Mucosa of descending colon (tissue), 3 donors: ENCODE results near the gene COL5A1. TPM values are rescaled to one million over a fixed set of nuclear protein-coding genes. Genes with fewer than 3 reads are reported as not detected.

ENCODE experiments used
- ATAC-seq: fragments of 200-7000 bp; cut with Tn5 transposase; one replicate; pipeline ENCODE4 v1.9.1; 2020; ENCODE audit warnings: mild to moderate bottlenecking, moderate library complexity
- DNase-seq, 3 donors: peaks; one replicate each; pipeline ENCODE4 v3.0.0-alpha.2; 2020
- H3K36me3 ChIP-seq: fragments of 200-600 bp; one replicate; pipeline ENCODE4 v1.8.0; 2021; ENCODE audit warnings: low read depth, mild to moderate bottlenecking
- H3K4me1 ChIP-seq: fragments of 200-600 bp; one replicate; pipeline ENCODE4 v1.8.0; 2021; ENCODE audit warnings: low read depth, mild to moderate bottlenecking
- H3K4me3 ChIP-seq: fragments of 200-600 bp; one replicate; pipeline ENCODE4 v1.8.0; 2021; ENCODE audit warnings: mild to moderate bottlenecking
- H3K9me3 ChIP-seq: fragments of 200-600 bp; one replicate; pipeline ENCODE4 v1.8.0; 2021; ENCODE audit warnings: mild to moderate bottlenecking
- CTCF ChIP-seq: fragments of 200-600 bp; IDR thresholded peaks from one replicate; pipeline ENCODE4 v1.8.0; 2022; ENCODE audit warnings: antibody characterized with exemption, mild to moderate bottlenecking
- intact Hi-C, 2 donors: fragments of 100-400 bp; cut with DNase I in 1 of 2; cut with micrococcal nuclease in 1 of 2; formaldehyde crosslinking; loops; one replicate each; pipeline versions ENCODE4 v1.11.0 to v1.11.1; 2022; cut with DNase I, micrococcal nuclease
- total RNA-seq, 3 donors: library from RNA; stranded (reverse); fragmentation: NEBNext Ultra II Directional in 2 of 3; extraction: Animal tissue kit (Norgen Biotek cat#: 25700) in 2 of 3; gene quantifications; one replicate each; pipeline versions ENCODE4 v1.2.1 to v1.2.4, GENCODE V29; 2021 to 2023
- donor health status: DM: no; HTN: no; CAD: no; lungs with moderate emphysema.
- donor health status: DM: no; HTN: no; CAD: no.
- donor health status: DM: no; HTN: yes; CAD: no.

COL5A1 gene
- total RNA-seq, 3 donors from 2014 or later: 8.6 to 62.3 (median 22.2) TPM

DNA sequence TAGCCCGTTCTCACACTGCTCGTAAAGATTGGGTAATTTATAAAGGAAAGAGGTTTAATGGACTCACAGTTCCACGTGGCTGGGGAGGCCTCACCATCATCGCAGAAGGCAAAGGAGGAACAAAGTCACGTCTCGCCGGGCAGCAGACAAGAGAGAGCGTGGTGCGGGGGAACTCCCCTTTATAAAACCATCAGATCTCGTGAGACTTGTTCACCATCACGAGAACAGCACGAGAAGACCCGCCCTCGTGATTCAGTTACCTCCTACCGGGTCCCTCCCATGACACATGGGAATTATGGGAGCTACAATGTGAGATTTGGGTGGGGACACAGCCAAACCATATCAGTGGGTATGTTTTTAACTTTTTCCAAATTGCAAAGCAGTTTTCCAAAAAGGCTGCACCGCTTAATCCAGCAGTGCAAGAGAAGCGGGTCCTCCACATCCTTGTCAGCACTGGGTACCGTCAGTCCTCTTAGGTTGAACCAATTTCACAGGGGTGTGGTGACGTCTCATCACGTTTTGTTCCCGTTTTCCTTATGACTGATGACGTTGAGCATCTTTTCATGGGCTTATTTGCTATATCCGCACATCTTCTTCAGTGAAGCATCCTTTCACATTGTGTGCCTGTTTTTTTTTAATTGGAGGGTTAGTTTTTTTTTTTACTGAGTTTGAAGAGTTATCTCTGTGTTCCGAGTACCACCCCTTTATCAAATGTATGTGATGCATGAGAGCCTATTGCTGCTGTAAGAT is 231.1 kb downstream of the COL5A1 start:
- H3K9me3 ChIP-seq: no peaks in the 10 kb centered on the region
- DNase-seq (no peak), ATAC-seq (no peak)
- intact Hi-C loops: no loop called here
- no peak for TF ChIP-seq CTCF
- no peaks in the 10 kb centered on the region for H3K4me1 ChIP-seq
- no peak overlapping the region for H3K4me3 ChIP-seq
- no peaks in the 10 kb centered on the region for H3K36me3 ChIP-seq

DNA sequence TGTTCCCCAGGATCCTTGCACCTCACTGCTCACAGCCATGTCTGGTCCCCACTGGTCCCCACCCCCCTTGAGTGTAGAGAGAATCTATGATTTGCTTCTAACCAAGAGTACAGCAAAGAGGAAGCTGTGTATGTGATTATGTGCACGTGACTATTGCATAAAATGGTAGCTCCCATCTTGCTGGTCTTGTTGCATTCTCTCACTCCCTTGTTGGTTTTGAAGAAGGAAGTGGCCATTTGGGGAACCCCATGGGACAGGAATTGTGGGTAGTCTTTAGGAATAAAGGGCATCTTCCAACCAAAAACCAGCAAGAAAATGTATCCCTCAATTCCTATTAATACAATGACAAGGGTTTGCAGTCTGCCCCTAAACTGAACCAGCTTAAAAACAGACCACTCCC is 233.8 kb downstream of the COL5A1 start:
- TF ChIP-seq CTCF: no peak
- ATAC-seq: no peak
- no peak for DNase-seq
- Histone ChIP-seq H3K4me1 (no peaks in the 10 kb centered on the region), H3K9me3 (no peaks in the 10 kb centered on the region), H3K36me3 (no peaks in the 10 kb centered on the region), H3K4me3 (no peak overlapping the region)
- intact Hi-C loops: no loop called here

DNA sequence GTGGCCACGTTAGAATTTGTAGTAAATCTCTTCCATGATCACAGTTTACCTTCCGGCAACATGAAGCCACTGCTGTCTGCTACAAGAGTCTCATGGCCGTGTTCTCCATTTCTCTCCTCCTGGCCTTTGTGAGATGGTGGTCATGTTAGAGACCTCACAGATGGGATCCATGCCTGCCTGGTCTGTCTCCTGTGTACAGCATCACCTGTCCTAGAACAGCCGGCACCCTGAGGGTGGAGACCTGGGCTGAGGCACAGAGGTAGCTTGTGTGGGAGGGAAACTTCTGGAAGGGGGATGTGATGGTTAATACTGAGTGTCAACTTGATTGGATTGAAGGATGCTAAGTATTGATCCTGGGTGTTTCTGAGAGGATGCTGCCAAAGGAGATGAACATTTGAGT is 235.9 kb downstream of the COL5A1 start:
- H3K36me3 ChIP-seq: no peaks in the 10 kb centered on the region
- no peak for ATAC-seq
- TF ChIP-seq CTCF: no peak
- H3K4me1 ChIP-seq: no peaks in the 10 kb centered on the region
- H3K4me3 ChIP-seq: no peak overlapping the region
- no peaks in the 10 kb centered on the region for H3K9me3 ChIP-seq
- DNase-seq: no peak
- intact Hi-C loops: no loop called here

- no peaks in the 10 kb centered on the region for H3K4me1 ChIP-seq
- no peaks in the 10 kb centered on the region for H3K36me3 ChIP-seq
- no peak for DNase-seq
- H3K9me3 ChIP-seq: no peaks in the 10 kb centered on the region
- intact Hi-C loops: no loop called here
- ATAC-seq: no peak
- H3K4me3 ChIP-seq: no peak overlapping the region
- TF ChIP-seq CTCF: no peak
Observed at GRCh38 chr9:134879664-134880483, 238.3 kb downstream of the COL5A1 start.

GRCh38 chr9:134880484-134881312 is 239.1 kb downstream of the COL5A1 start, which contains the start of gene FCN2:
FCN2 (plus strand) TSS chr9:134880810; CDS start chr9:134880822, 12 bp downstream.
- ATAC-seq: no peak
- intact Hi-C loops: no loop called here
- H3K4me1 ChIP-seq: no peaks in the 10 kb centered on the region

More at GRCh38 chr9:134880484-134881312, 239.1 kb downstream of the COL5A1 start, which contains the start of gene FCN2:
- DNase-seq: no peak
- Histone ChIP-seq H3K4me3 (no peak within 1 kb of the TSS), H3K36me3 (no peaks in the 10 kb centered on the region), H3K9me3 (no peaks in the 10 kb centered on the region)
- TF ChIP-seq CTCF: no peak
